ENCODE measurements around the gene PCSK4. TPM values are rescaled to one million over a fixed set of nuclear protein-coding genes. Genes with fewer than 3 reads are reported as not detected.

PCSK4 gene
- total and polyA plus RNA-seq, 2 of the 13 experiments (the other 11 are each of a cell fraction or from before 2014, with no cell fraction given) = 2.0 to 2.7 TPM

DNA sequence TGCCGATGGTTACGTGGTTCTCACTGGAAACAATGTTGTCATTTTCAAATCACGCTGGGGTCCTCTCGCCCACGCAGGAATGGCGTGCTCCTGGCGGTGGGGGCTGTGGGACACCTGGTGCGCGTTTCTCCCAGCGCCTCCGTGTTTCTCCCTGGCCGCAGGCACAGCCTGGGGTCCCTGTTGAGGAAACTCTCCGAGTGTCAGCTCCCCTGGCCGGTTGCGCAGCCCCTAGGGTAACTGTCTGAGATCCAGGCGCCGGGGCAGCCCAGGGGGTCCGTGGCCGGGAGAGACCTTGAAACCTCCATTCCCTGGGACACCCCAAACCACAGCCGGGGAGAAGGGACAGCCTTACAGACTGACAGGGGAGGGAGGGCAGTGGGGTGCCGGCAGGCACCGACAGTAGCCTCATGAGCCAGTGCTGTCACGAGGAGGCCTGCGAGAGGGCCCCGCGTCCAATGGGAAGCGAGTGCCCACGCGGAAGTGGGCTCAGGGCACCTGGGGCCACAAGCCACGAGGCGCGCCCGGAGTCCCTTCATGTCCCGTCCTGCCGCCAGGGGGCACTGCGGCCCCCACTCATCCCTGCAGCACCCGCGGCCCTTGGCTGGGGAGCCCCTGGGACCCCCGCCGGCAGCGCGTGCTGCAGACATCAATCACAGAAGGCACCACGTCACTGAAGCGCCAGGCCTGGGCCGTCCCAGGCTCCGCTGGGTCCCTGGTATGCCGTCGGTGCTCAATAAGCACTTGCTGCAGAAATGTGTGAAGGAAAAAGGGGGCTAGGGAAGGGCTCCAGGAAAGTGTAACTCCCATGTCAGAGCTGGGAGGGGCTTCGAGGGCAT is 13.2 kb upstream of the PCSK4 start (continued):
- TF ChIP-seq, protein P1, sequence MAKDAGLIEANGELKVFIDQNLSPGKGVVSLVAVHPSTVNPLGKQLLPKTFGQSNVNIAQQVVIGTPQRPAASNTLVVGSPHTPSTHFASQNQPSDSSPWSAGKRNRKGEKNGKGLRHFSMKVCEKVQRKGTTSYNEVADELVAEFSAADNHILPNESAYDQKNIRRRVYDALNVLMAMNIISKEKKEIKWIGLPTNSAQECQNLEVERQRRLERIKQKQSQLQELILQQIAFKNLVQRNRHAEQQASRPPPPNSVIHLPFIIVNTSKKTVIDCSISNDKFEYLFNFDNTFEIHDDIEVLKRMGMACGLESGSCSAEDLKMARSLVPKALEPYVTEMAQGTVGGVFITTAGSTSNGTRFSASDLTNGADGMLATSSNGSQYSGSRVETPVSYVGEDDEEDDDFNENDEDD (CRISPR knock-in tag; IDR thresholded peaks at IDR 0.05; ENCODE audit: borderline replicate concordance) = peak; percentile 73
- TF ChIP-seq YEATS4 (CRISPR knock-in tag; IDR thresholded peaks at IDR 0.05; ENCODE audit: borderline replicate concordance) (peak; percentile 61), ZFY (CRISPR knock-in tag; IDR thresholded peaks at IDR 0.05) (peak; percentile 36; the same call in 1 of the 2 replicates), KDM5B (CRISPR knock-in tag; IDR thresholded peaks at IDR 0.05; ENCODE audit: borderline replicate concordance) (0 out of 2 replicates have a peak, but pooled peaks have one; percentile 20), XRCC5 (optimal IDR thresholded peaks at IDR 0.05; ENCODE audit: low read length) (peak; percentile 45), FOXA3 (CRISPR knock-in tag; IDR thresholded peaks at IDR 0.05) (0 out of 2 replicates have a peak, but pooled peaks have one; percentile 13), THRA (CRISPR knock-in tag; IDR thresholded peaks at IDR 0.05; ENCODE audit: borderline replicate concordance) (peak; percentile 73), RARA (CRISPR knock-in tag; IDR thresholded peaks at IDR 0.05) (0 out of 2 replicates have a peak, but pooled peaks have one; percentile 16), CAMTA2 (CRISPR knock-in tag; IDR thresholded peaks at IDR 0.05; ENCODE audit: borderline replicate concordance) (no peak), HNRNPL (IDR thresholded peaks at IDR 0.05; ENCODE audit: low read depth, low read length) (0 out of 2 replicates have a peak, but pooled peaks have one; percentile 52), SALL1 (CRISPR knock-in tag; IDR thresholded peaks at IDR 0.05) (peak; percentile 78), CBFB (CRISPR knock-in tag; IDR thresholded peaks at IDR 0.05) (peak; percentile 48; the same call in 1 of the 2 replicates), ZNF160 (CRISPR knock-in tag; IDR thresholded peaks at IDR 0.05) (no peak)
- TF ChIP-seq, protein P2, sequence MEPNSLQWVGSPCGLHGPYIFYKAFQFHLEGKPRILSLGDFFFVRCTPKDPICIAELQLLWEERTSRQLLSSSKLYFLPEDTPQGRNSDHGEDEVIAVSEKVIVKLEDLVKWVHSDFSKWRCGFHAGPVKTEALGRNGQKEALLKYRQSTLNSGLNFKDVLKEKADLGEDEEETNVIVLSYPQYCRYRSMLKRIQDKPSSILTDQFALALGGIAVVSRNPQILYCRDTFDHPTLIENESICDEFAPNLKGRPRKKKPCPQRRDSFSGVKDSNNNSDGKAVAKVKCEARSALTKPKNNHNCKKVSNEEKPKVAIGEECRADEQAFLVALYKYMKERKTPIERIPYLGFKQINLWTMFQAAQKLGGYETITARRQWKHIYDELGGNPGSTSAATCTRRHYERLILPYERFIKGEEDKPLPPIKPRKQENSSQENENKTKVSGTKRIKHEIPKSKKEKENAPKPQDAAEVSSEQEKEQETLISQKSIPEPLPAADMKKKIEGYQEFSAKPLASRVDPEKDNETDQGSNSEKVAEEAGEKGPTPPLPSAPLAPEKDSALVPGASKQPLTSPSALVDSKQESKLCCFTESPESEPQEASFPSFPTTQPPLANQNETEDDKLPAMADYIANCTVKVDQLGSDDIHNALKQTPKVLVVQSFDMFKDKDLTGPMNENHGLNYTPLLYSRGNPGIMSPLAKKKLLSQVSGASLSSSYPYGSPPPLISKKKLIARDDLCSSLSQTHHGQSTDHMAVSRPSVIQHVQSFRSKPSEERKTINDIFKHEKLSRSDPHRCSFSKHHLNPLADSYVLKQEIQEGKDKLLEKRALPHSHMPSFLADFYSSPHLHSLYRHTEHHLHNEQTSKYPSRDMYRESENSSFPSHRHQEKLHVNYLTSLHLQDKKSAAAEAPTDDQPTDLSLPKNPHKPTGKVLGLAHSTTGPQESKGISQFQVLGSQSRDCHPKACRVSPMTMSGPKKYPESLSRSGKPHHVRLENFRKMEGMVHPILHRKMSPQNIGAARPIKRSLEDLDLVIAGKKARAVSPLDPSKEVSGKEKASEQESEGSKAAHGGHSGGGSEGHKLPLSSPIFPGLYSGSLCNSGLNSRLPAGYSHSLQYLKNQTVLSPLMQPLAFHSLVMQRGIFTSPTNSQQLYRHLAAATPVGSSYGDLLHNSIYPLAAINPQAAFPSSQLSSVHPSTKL (CRISPR knock-in tag; IDR thresholded peaks at IDR 0.05) = 0 out of 2 replicates have a peak, but pooled peaks have one; percentile 8
- TF ChIP-seq, protein P3, sequence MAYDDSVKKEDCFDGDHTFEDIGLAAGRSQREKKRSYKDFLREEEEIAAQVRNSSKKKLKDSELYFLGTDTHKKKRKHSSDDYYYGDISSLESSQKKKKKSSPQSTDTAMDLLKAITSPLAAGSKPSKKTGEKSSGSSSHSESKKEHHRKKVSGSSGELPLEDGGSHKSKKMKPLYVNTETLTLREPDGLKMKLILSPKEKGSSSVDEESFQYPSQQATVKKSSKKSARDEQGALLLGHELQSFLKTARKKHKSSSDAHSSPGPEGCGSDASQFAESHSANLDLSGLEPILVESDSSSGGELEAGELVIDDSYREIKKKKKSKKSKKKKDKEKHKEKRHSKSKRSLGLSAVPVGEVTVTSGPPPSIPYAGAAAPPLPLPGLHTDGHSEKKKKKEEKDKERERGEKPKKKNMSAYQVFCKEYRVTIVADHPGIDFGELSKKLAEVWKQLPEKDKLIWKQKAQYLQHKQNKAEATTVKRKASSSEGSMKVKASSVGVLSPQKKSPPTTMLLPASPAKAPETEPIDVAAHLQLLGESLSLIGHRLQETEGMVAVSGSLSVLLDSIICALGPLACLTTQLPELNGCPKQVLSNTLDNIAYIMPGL (CRISPR knock-in tag; IDR thresholded peaks at IDR 0.05; ENCODE audit: borderline replicate concordance in 1 of 2, low read depth in 1 of 2) = peak; percentile 57 to 65; a peak in 1 of 4 replicates

All from HepG2 (cell line).